ENCODE measurements around the gene TRIP6.

TRIP6 gene

GRCh38 chr7:100874577-100875355 is 7.6 kb downstream of the TRIP6 start, which contains the start of gene SRRT:
Gene SRRT, plus strand, starts transcription at chr7:100875103. Its CDS starts 488 bp downstream, at chr7:100875591.
- peak; percentile 79 for DNase-seq

- no peak for DNase-seq
These were observed 8.2 kb downstream of the TRIP6 start for GRCh38 chr7:100875356-100875751.

GRCh38 chr7:100878013-100878412 is 10.8 kb downstream of the TRIP6 start:
- no peak for DNase-seq

GRCh38 chr7:100878685-100879084 is 11.5 kb downstream of the TRIP6 start:
- DNase-seq = no peak

- no peak for DNase-seq
These were observed 12.6 kb downstream of the TRIP6 start for GRCh38 chr7:100879685-100880261.

GRCh38 chr7:100880645-100881044 is 13.5 kb downstream of the TRIP6 start:
- DNase-seq = no peak

- no peak for DNase-seq
These were observed 13.9 kb downstream of the TRIP6 start for GRCh38 chr7:100881136-100881535.

GRCh38 chr7:100882201-100882600 is 15.0 kb downstream of the TRIP6 start:
- DNase-seq = no peak

GRCh38 chr7:100882785-100883526 is 15.8 kb downstream of the TRIP6 start:
- no peak for DNase-seq

GRCh38 chr7:100884736-100885439 is 17.7 kb downstream of the TRIP6 start:
- DNase-seq = no peak

- no peak for DNase-seq
These were observed 18.4 kb downstream of the TRIP6 start for GRCh38 chr7:100885440-100886141.

- no peak for DNase-seq
These were observed 19.2 kb downstream of the TRIP6 start for GRCh38 chr7:100886142-100886935.

GRCh38 chr7:100886936-100887515 is 19.8 kb downstream of the TRIP6 start:
- DNase-seq = no peak

GRCh38 chr7:100887516-100888290 is 20.5 kb downstream of the TRIP6 start:
- no peak for DNase-seq

GRCh38 chr7:100888291-100888987 is 21.3 kb downstream of the TRIP6 start:
- no peak for DNase-seq

- DNase-seq = no peak
These were observed 22.0 kb downstream of the TRIP6 start, which contains the start of gene UFSP1 for GRCh38 chr7:100888988-100889750. Gene UFSP1, minus strand, starts transcription at chr7:100889715. Its CDS starts 444 bp downstream, at chr7:100889271.

GRCh38 chr7:100890653-100891567 is 23.7 kb downstream of the TRIP6 start:
- no peak for DNase-seq

Data from KG1 (cell line).